ENCODE results near the gene WWC1. TPM values are rescaled to one million over a fixed set of nuclear protein-coding genes. Genes with fewer than 3 reads are reported as not detected.

Gene WWC1
- total RNA-seq, 1 experiment from 2014 or later = 29.4 TPM

GRCh38 chr5:168327994-168328393, 36.5 kb downstream of the WWC1 start:
- Histone ChIP-seq H3K4me3 (ENCODE audit: low read depth in 2 of 2, low read length in 2 of 2) (no peak overlapping the region), H3K4me1 (ENCODE audit: control insufficient read depth, insufficient read depth, low read length) (peaks cover 14% of the 10 kb centered on the region), H3K27me3 (ENCODE audit: control insufficient read depth, insufficient read depth, low read length) (no peaks in the 10 kb centered on the region), H3K36me3 (ENCODE audit: control insufficient read depth, insufficient read depth, low read length) (no peaks in the 10 kb centered on the region), H3K27ac (ENCODE audit: low read length) (no peak overlapping the region), H3K9me3 (ENCODE audit: control insufficient read depth, insufficient read depth, low read depth, low read length) (no peaks in the 10 kb centered on the region)
- no peak for DNase-seq (ENCODE audit: low read depth, low spot score)
- intact Hi-C loops (cut with micrococcal nuclease; ENCODE audit: unreplicated experiment) = no loop called here
- ChIA-PET POLR2A (no interaction called here), CTCF (interaction anchor here (0.7 kb wide), 1 partner anchor 32 kb away, joined by 3 read pairs; no protein-coding TSS in a partner anchor)
- BruUV-seq (replicated peaks) = no TSS peak
- no peak for ATAC-seq
- in situ Hi-C loops (cut with HindIII; ENCODE audit: low pct_unique_long_range_greater_than_20kb, low sequenced_read_pairs) = no loop called here
- TF ChIP-seq, protein P1, sequence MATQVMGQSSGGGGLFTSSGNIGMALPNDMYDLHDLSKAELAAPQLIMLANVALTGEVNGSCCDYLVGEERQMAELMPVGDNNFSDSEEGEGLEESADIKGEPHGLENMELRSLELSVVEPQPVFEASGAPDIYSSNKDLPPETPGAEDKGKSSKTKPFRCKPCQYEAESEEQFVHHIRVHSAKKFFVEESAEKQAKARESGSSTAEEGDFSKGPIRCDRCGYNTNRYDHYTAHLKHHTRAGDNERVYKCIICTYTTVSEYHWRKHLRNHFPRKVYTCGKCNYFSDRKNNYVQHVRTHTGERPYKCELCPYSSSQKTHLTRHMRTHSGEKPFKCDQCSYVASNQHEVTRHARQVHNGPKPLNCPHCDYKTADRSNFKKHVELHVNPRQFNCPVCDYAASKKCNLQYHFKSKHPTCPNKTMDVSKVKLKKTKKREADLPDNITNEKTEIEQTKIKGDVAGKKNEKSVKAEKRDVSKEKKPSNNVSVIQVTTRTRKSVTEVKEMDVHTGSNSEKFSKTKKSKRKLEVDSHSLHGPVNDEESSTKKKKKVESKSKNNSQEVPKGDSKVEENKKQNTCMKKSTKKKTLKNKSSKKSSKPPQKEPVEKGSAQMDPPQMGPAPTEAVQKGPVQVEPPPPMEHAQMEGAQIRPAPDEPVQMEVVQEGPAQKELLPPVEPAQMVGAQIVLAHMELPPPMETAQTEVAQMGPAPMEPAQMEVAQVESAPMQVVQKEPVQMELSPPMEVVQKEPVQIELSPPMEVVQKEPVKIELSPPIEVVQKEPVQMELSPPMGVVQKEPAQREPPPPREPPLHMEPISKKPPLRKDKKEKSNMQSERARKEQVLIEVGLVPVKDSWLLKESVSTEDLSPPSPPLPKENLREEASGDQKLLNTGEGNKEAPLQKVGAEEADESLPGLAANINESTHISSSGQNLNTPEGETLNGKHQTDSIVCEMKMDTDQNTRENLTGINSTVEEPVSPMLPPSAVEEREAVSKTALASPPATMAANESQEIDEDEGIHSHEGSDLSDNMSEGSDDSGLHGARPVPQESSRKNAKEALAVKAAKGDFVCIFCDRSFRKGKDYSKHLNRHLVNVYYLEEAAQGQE (IDR thresholded peaks at IDR 0.05; ENCODE audit: insufficient read depth in 1 of 2, low read depth in 2 of 2, low read length in 1 of 2) = no peak
- TF ChIP-seq CTCF (IDR thresholded peaks at IDR 0.05) (no peak), POLR2AphosphoS5 (IDR thresholded peaks at IDR 0.05; ENCODE audit: low read depth, low read length) (no peak), SIN3A (IDR thresholded peaks at IDR 0.05; ENCODE audit: borderline replicate concordance, insufficient read depth, low read depth, low read length) (no peak), TCF7L2 (IDR thresholded peaks at IDR 0.05; ENCODE audit: low read depth, low read length) (no peak)

DNA sequence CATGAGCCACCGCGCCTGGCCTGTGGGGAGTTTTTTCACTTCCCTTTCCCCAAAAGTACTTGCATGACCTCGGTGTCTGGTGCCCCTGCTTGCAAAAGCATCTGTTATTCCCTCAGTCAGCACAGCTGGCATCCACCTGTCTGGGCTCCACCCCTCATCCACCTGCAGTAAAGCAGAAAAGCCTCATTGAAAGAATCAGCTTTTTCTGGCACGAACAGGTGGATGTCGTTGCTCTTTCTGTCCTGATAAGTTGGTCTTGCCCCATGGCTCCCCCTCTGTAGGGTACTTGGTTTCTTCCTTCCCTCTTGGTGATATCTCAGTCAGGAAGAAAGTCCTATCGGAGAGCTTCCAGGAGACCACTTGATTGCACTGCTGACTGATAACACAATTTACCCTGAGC, 37.4 kb downstream of the WWC1 start:
- intact Hi-C loops (cut with micrococcal nuclease; ENCODE audit: unreplicated experiment) = no loop called here
- no peak for ATAC-seq
- Histone ChIP-seq H3K27ac (ENCODE audit: low read length) (no peak overlapping the region), H3K36me3 (ENCODE audit: control insufficient read depth, insufficient read depth, low read length) (no peaks in the 10 kb centered on the region), H3K4me3 (ENCODE audit: low read depth in 2 of 2, low read length in 2 of 2) (no peak overlapping the region), H3K27me3 (ENCODE audit: control insufficient read depth, insufficient read depth, low read length) (no peaks in the 10 kb centered on the region), H3K9me3 (ENCODE audit: control insufficient read depth, insufficient read depth, low read depth, low read length) (no peaks in the 10 kb centered on the region), H3K4me1 (ENCODE audit: control insufficient read depth, insufficient read depth, low read length) (peaks cover 14% of the 10 kb centered on the region)
- POLR2A ChIA-PET = no interaction called here
- DNase-seq (ENCODE audit: low read depth, low spot score) = no peak
- BruUV-seq (replicated peaks) = no TSS peak
- CTCF ChIA-PET = no interaction called here
- TF ChIP-seq CTCF (IDR thresholded peaks at IDR 0.05) (no peak), TCF7L2 (IDR thresholded peaks at IDR 0.05; ENCODE audit: low read depth, low read length) (no peak), POLR2AphosphoS5 (IDR thresholded peaks at IDR 0.05; ENCODE audit: low read depth, low read length) (no peak), SIN3A (IDR thresholded peaks at IDR 0.05; ENCODE audit: borderline replicate concordance, insufficient read depth, low read depth, low read length) (no peak)
- TF ChIP-seq, protein P1 (IDR thresholded peaks at IDR 0.05; ENCODE audit: insufficient read depth in 1 of 2, low read depth in 2 of 2, low read length in 1 of 2) = no peak
- in situ Hi-C loops (cut with HindIII; ENCODE audit: low pct_unique_long_range_greater_than_20kb, low sequenced_read_pairs) = no loop called here

Data from Panc1 (cell line).